Measurements from ENCODE around the gene TRPC4AP. TPM values are rescaled to one million over a fixed set of nuclear protein-coding genes. Genes with fewer than 3 reads are reported as not detected.

TRPC4AP gene
- total and polyA plus RNA-seq, 12 donors: 33.8 to 87.2 (median 78.1) TPM

DNA sequence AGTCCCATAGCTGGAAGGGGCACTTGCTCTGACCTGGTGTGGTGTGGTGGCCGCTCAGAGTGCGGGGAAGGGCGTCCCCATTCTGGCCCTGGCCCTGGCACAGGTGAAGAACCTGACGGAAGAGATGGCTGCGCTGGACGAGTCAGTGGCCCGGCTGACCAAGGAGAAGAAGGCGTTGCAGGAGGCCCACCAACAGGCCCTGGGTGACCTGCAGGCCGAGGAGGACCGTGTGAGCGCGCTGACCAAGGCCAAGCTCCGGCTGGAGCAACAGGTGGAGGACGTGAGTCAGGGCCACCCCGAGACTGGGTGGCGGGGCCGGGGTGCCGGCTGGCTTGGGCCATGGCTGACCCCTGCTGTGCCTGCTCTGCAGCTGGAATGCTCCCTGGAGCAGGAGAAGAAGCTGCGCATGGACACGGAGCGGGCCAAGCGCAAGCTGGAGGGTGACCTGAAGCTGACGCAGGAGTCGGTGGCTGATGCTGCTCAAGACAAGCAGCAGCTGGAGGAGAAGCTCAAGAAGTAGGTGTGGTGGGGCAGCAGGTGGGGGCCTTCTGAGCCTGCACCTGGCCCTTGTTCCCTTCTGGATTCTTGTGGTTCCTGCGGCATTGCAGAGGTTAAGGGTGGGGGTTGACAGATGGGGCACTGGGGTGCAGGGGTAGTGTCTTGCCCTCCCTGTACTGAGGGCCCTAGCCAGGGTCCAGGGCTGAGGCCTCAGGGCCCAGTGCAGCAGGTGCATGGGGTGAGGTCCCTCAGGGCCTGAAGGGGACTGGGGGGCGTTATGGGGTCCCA, 96.2 kb downstream of the TRPC4AP start:
- no peak overlapping the region for H3K27ac ChIP-seq
- H3K27me3 ChIP-seq: no peaks in the 10 kb centered on the region
- DNase-seq: peak in 2 of 7 donors; percentile 17 to 23
- peaks cover 0 to 3% of the 10 kb centered on the region in 2 donors for H3K4me1 ChIP-seq (replicated peaks in 1 of 2)
- WGBS, 4 donors: 90 to 96% (median 94%) methylated on average over 18 to 26 of the region's 26 CpGs
- H3K36me3 ChIP-seq (replicated peaks in 1 of 2): peaks cover 0 to 58% of the 10 kb centered on the region in 2 donors
- no peak overlapping the region for H3K4me3 ChIP-seq
- intact Hi-C loops (cut with DNase I): loop anchor here in 1 of 2 donors (10.0 kb wide), 1 partner anchor 218 kb away; no protein-coding TSS in a partner anchor
- TF ChIP-seq POLR2A (IDR thresholded peaks at IDR 0.05): no peak
- TF ChIP-seq, protein P1, sequence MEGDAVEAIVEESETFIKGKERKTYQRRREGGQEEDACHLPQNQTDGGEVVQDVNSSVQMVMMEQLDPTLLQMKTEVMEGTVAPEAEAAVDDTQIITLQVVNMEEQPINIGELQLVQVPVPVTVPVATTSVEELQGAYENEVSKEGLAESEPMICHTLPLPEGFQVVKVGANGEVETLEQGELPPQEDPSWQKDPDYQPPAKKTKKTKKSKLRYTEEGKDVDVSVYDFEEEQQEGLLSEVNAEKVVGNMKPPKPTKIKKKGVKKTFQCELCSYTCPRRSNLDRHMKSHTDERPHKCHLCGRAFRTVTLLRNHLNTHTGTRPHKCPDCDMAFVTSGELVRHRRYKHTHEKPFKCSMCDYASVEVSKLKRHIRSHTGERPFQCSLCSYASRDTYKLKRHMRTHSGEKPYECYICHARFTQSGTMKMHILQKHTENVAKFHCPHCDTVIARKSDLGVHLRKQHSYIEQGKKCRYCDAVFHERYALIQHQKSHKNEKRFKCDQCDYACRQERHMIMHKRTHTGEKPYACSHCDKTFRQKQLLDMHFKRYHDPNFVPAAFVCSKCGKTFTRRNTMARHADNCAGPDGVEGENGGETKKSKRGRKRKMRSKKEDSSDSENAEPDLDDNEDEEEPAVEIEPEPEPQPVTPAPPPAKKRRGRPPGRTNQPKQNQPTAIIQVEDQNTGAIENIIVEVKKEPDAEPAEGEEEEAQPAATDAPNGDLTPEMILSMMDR (IDR thresholded peaks at IDR 0.05): no peak
- H3K9me3 ChIP-seq (replicated peaks in 1 of 3): no peaks in the 10 kb centered on the region

DNA sequence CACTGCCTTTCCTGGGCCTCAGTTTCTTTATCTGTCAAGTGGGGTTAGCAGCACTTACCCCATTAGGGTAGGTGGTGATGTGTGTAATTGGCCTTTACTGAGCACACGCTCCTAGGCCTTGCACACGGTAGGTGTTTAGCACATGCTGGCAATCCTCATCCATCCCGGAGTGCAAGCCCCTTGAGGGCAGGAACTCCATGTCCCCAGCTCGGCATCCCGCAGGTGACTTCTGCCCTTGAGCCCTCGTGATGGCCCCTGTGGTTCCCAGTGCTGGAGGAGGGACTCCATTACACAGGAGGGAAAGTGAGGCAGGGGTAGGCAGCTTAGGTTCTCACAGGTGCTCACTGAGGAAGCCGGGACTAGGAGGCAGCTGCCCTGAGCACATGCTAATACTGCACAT, 96.9 kb downstream of the TRPC4AP start:
- no peak overlapping the region for H3K4me3 ChIP-seq
- intact Hi-C loops (cut with DNase I): loop anchor here in 1 of 2 donors (10.0 kb wide), 1 partner anchor 219 kb away; no protein-coding TSS in a partner anchor
- no peaks in the 10 kb centered on the region for H3K9me3 ChIP-seq (replicated peaks in 1 of 3)
- DNase-seq: peak in 1 of 7 donors; percentile 12
- H3K4me1 ChIP-seq (replicated peaks in 1 of 2): peaks cover 0 to 3% of the 10 kb centered on the region in 2 donors
- 93 to 98% (median 94%) methylated on average over 5 to 7 of the region's 7 CpGs for WGBS, 4 donors
- TF ChIP-seq POLR2A (IDR thresholded peaks at IDR 0.05): no peak
- TF ChIP-seq, protein P1 (IDR thresholded peaks at IDR 0.05): no peak
- H3K27ac ChIP-seq: no peak overlapping the region
- H3K36me3 ChIP-seq (replicated peaks in 1 of 2): peaks cover 0 to 51% of the 10 kb centered on the region in 2 donors
- H3K27me3 ChIP-seq: no peaks in the 10 kb centered on the region

DNA sequence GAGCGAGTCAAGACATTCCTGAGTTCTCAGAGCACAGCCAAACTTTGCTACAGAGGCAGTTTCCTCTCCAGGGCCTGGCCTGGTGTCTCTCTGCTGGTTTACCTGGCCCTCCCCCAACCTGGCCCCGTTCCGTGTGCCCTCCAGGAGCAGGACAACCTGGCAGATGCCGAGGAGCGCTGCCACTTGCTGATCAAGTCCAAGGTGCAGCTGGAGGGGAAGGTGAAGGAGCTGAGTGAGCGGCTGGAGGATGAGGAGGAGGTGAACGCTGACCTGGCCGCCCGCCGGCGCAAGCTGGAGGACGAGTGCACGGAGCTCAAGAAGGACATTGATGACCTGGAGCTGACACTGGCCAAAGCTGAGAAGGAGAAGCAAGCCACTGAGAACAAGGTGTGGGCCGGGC, 97.4 kb downstream of the TRPC4AP start:
- H3K4me3 ChIP-seq: no peak overlapping the region

More for the DNA sequence above, 97.4 kb downstream of the TRPC4AP start:
- intact Hi-C loops (cut with DNase I): loop anchor here in 1 of 2 donors (10.0 kb wide), 1 partner anchor 220 kb away; no protein-coding TSS in a partner anchor
- Histone ChIP-seq H3K36me3 (replicated peaks in 1 of 2) (peaks cover 0 to 46% of the 10 kb centered on the region in 2 donors), H3K27ac (no peak overlapping the region), H3K9me3 (replicated peaks in 1 of 3) (no peaks in the 10 kb centered on the region), H3K27me3 (no peaks in the 10 kb centered on the region), H3K4me1 (replicated peaks in 1 of 2) (peaks cover 0 to 3% of the 10 kb centered on the region in 2 donors)
- 90 to 96% (median 93%) methylated on average over 14 of the region's 14 CpGs for WGBS, 4 donors
- peak in 1 of 7 donors; percentile 12 for DNase-seq
- TF ChIP-seq, protein P1 (IDR thresholded peaks at IDR 0.05): no peak
- TF ChIP-seq POLR2A (IDR thresholded peaks at IDR 0.05): no peak
